Cardiac fibroblast (primary cell): ENCODE measurements around the gene RSU1.

Experiments
- DNase-seq, 2 donors: peaks; one replicate each; pipeline versions ENCODE4 v3.0.0 to v3.0.0-alpha.2; 2010; ENCODE audit warnings: low read depth in 2 of 2
- H3K4me3 ChIP-seq, 2 donors: replicated peaks in 1 of 2; 1 replicate in 1 of 2; 2 replicates in 1 of 2; pipeline ENCODE4 v1.5.1; 2011; ENCODE audit warnings: low read depth in 2 of 2, low read length in 2 of 2, mild to moderate bottlenecking in 2 of 2, moderate library complexity in 1 of 2
- TF ChIP-seq, protein P1 (sequence below): IDR thresholded peaks from one replicate; pipeline ENCODE4 v1.5.1; 2011; ENCODE audit warnings: low read depth, mild to moderate bottlenecking, low read length, inconsistent platforms

The RSU1 gene

DNA sequence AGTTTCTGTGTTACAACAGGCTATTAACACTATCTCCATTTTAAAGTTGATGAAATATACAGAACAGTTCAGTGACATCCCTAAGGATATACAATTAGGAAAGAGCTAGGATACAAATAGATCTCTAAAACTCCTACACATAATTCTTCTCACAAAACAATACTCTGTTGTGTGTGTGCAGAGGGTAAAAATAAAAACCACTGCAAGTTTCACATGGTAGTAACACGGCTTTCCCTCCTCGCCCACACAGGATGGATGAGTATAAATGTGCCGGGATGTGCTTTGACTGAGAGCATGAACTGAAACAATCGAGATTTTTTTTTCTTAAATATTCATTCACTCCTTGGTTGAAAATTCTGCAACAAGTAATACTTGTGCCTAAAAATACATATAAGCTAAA, 164.0 kb downstream of the RSU1 start:
- TF ChIP-seq, protein P1, sequence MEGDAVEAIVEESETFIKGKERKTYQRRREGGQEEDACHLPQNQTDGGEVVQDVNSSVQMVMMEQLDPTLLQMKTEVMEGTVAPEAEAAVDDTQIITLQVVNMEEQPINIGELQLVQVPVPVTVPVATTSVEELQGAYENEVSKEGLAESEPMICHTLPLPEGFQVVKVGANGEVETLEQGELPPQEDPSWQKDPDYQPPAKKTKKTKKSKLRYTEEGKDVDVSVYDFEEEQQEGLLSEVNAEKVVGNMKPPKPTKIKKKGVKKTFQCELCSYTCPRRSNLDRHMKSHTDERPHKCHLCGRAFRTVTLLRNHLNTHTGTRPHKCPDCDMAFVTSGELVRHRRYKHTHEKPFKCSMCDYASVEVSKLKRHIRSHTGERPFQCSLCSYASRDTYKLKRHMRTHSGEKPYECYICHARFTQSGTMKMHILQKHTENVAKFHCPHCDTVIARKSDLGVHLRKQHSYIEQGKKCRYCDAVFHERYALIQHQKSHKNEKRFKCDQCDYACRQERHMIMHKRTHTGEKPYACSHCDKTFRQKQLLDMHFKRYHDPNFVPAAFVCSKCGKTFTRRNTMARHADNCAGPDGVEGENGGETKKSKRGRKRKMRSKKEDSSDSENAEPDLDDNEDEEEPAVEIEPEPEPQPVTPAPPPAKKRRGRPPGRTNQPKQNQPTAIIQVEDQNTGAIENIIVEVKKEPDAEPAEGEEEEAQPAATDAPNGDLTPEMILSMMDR: no peak
- DNase-seq: no peak
- no peak overlapping the region for H3K4me3 ChIP-seq

DNA sequence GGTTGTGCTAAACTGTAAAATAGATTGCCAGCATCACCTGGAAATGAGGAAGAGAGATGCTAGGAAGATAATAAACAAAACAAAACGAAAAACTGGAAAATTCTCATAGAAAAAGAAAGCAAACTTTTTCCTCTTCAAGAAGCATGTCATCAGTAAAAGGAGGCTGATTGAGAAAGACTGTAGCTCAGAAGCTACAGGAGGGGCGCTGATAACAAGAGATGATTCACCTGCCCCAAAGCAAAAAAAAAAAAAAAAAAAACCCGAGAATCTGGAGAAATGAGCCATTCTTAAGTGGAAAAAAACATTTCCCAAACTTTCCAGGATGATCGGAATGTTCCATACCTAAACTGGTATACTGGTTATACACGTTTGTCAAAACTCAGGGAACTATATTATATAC, 165.1 kb downstream of the RSU1 start:
- no peak overlapping the region for H3K4me3 ChIP-seq
- TF ChIP-seq, protein P1: no peak

GRCh38 chr10:16649757-16650156, 167.5 kb downstream of the RSU1 start:
- no peak for DNase-seq
- TF ChIP-seq, protein P1: no peak
- no peak overlapping the region for H3K4me3 ChIP-seq

More for the DNA sequence above, 165.1 kb downstream of the RSU1 start:
- peak; percentile 22 to 48 for DNase-seq

DNA sequence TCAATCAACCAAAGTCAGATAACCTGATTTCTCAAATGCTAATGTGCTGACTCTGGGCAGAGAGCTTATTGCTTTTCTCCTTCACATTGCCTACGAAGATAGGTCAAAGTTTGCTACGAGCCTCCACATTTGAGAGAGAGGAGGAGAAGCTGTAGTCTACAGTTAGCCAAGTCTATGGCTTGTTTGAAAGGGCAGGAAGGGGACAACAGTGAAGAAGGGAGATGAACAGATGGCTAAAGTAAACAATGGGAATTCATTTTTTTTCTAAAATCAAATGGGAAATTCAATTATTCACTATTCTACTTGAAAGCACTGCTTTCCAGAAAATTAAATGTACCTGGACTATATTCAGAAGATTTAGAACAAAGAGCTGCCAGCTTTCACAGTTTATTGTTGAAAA, 168.9 kb downstream of the RSU1 start:
- TF ChIP-seq, protein P1: no peak
- no peak overlapping the region for H3K4me3 ChIP-seq
- DNase-seq: no peak

DNA sequence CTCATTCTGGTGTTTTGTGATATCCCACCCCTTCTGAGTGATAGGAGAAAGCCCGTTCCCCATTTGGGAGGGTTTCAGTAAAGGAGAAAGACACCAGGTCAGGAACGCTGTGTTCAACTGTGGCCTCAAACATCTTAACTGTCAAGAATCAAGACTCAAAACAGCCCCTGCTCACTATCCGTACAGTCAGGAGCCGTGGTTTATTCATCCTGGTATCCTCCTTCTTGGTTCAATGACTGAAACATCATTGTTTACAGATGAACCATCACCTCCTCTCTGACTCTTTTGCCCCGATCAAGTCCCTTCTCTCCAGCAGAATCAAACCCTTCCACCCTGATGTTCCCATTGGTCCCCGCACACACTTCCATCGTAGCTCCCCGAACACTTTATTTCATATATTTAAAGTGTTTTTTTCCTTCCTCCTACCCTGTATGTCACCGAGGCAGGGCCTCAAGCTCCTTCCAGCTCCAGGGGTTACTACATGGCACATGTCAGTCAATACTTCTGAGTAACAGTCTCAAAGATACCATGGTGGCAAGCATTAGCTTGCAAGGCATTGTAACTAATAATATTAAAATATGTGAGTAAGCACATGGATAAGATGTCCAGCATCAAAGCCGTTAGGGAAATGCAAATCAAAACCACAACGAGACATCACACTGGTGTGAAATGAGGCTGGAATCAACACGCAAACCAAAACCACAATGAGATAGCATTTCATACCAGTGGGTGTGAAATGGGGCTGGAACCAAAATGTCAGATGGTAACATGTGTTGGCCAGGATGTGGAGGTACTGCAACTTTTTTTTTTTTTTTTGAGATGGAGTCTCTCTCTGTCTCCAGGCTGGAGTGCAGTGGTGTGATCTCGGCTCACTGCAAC, 170.8 kb downstream of the RSU1 start:
- peak in 1 of 2 donors; percentile 17 for DNase-seq
- H3K4me3 ChIP-seq: no peak overlapping the region
- TF ChIP-seq, protein P1: no peak

DNA sequence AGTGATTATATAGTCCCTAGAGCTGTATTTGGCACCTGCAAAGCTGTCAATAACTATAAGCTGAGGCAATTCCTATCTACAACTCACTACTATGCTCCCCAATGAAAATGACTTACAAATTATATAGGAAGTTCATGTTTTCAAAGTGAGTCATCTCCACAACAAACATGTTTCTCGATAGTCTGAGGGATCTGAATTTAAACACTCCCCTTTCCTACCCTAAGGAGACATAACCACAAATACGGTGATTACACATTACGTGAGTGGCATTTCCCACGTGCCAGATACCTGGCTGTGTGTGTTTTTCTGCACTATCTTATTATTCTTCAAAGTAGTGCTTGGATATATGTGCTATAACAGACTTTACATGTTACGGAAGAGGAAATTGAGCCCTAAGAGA, 173.1 kb downstream of the RSU1 start:
- TF ChIP-seq, protein P1: no peak
- peak; percentile 20 to 64 for DNase-seq
- H3K4me3 ChIP-seq: no peak overlapping the region
